Lower leg skin (tissue), 4 donors: ENCODE results near the gene UBXN6. TPM values are rescaled to one million over a fixed set of nuclear protein-coding genes. Genes with fewer than 3 reads are reported as not detected.
A peak's percentile ranks its signal among the peaks of the same experiment; 100 is the strongest.

ENCODE experiments used
- DNase-seq, 2 donors: peaks; one replicate each; pipeline ENCODE4 v3.0.0-alpha.2; 2019; ENCODE audit warnings: low spot score in 2 of 2
- H3K4me3 ChIP-seq: fragments of 200-600 bp; sonication (generic); 2 replicates; pipeline ENCODE4 v1.5.1; 2017; ENCODE audit warnings: mild to moderate bottlenecking, low read depth; ENCODE audit not compliant: poor library complexity, severe bottlenecking
- CTCF ChIP-seq, 3 donors: fragments of 450-650 bp; IDR thresholded peaks; one replicate each; pipeline ENCODE4 v1.5.1; 2016; ENCODE audit warnings: antibody characterized with exemption in 3 of 3, mild to moderate bottlenecking in 3 of 3, moderate library complexity in 2 of 3
- POLR2A ChIP-seq, 2 donors: fragments of 450-650 bp; IDR thresholded peaks; one replicate each; pipeline ENCODE4 v1.6.1; 2016 to 2017; ENCODE audit warnings: antibody characterized with exemption in 2 of 2, mild to moderate bottlenecking in 1 of 2, moderate library complexity in 1 of 2
- WGBS, 2 donors: methylation state at CpG; one replicate each; pipeline ENCODE4 v1.1.5; 2018; 5-methylcytosine and 5-hydroxymethylcytosine counted together
- intact Hi-C: fragments of 100-400 bp; cut with DNase I; formaldehyde crosslinking; loops from one replicate; pipeline ENCODE4 v1.15.0; 2023; ENCODE audit warnings: low total_unique reads
- total RNA-seq, 4 donors: library from RNA; depleted of rRNA; stranded (reverse); fragments of >200 nt; gene quantifications; one replicate each; pipeline ENCODE4 v1.1.0, GENCODE V29; 2016

The UBXN6 gene
- total RNA-seq, 4 donors from 2014 or later: 77.0 to 161 (median 111) TPM

DNA sequence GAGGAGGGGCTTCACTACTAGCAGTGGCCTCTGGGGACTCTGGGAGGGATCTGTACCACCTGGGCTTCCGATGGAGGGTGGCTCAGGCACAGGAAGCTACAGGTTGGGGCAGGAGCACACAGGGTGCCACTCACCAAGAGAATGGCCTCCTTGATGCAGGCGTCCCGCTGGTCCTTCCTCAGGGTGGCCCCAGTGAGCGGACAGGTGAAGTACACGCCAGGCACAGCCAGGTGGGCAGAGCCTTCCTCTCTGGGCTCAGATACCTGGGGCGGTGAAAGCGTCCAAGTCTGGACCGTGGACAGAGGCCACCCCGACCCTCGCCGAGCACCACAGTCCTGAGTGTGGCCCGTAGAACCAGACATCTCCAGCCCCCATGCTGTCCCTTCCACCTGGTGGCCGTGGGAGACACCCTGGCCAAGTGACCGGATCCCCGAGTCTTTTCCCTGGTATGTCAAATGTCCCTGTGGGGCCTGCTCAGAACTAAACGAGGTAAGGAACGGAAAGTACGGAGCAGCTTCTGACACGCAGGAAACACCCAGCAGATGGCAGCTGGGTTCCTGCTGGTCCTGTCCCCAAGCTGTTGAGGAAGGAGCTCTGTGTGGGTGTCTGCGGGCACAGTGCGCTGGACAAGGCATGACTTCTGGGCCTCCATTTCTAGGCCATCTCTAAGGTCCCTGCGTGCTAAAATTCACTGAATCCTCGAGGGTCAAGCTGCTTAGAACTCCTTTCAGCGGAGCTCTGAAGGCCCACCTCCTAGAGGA is 5.2 kb downstream of the UBXN6 start:
- TF ChIP-seq POLR2A (IDR thresholded peaks at IDR 0.05): no peak
- TF ChIP-seq CTCF (IDR thresholded peaks at IDR 0.05): no peak
- no peak overlapping the region for H3K4me3 ChIP-seq
- 83 to 89% methylated on average over 24 of the region's 24 CpGs for WGBS, 2 donors
- DNase-seq: no peak
- intact Hi-C loops: no loop called here

DNA sequence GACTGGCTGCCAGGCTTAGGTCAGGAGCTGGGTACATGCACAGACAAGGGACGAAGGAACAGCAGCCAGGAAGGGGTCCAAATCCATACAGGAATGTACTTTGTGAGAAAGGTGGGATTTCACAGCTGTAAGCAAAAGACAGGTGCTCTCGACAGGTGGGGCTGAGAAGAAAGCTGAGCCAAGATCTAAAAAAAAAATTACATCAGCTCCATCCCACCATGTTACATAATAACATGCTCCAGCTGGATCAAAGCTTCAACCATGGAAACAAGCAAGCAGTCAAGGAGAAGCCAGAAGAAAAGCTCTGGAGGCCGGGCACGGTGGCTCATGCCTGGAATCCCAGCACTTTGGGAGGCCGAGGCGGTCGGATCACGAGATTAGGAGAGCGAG is 8.0 kb downstream of the UBXN6 start:
- intact Hi-C loops: no loop called here
- TF ChIP-seq CTCF (IDR thresholded peaks at IDR 0.05): no peak
- TF ChIP-seq POLR2A (IDR thresholded peaks at IDR 0.05): no peak
- WGBS, 2 donors: 48 to 57% methylated on average over 9 of the region's 9 CpGs
- no peak overlapping the region for H3K4me3 ChIP-seq
- no peak for DNase-seq

DNA sequence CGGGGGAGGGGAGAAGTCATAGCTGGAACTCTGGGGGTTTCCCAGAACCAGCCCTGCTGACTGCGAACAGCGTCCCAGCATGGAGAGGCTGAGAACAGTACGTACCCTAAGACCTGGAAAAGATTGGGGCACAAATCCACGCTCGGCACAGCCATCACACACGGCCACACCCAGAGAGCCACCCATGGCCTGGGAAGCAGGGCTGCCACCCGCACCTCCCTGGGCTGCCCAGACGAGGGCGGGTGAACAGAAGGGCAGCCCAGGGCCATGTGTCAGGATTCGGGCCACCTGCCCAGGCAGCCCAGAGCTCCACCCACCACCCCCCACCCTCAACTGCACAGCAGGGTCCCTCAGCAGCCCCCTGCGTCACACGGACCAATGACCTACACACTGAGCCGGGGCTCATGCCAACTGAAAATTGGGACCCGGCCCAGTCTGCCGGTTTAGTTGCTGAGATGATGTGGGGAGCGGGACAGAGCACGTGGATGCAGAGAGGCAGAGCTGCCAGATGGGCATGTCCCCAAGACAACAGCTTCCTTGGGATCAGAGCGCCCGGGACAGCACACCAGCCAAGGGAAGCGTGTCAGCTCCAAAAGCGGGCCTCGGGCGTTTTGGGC is 8.5 kb downstream of the UBXN6 start:
- DNase-seq: peak in 1 of 2 donors; percentile 92
- 38 to 52% methylated on average over 19 to 24 of the region's 24 CpGs for WGBS, 2 donors
- H3K4me3 ChIP-seq: no peak overlapping the region
- no peak for TF ChIP-seq CTCF (IDR thresholded peaks at IDR 0.05)
- TF ChIP-seq POLR2A (IDR thresholded peaks at IDR 0.05): no peak
- intact Hi-C loops: no loop called here

DNA sequence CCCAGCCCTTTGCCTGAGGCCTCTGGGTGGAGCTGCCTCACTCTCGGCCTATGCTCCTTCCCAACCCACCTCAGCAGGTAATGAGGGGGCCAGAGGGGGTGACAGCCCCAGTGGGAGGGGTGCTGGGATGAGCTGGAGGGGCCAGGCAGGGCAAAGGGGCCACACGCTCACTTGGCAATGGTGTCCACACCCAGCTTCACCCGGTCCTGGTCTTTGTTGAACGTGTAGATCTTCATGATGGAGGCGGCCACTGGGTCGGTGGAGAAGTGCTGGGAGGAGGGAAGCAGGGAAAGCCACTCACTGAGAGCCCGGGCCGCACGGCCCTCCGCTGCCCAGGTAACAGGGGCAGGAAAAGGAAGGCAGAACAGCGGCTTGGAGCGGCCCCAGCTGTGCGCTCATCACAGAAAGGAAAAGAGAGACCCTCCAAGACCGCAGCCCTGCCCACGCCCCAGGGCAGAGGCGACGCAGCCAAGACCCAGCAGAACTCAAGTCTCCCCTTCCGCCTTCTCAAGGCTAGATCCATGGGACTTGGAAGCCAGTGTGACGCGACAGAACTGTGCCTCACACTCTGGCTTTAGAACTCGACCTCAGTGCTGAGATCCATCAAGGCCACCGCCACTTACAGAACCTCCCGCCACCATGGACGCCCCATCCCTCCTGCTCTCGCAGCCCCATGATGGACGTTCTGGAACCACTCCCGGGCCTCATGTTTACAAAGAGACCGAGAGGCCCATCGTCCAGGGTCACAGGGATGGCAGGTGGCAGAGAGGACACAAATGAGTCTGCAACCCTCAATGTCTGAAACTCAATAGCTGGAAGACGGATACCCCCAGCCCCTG is 9.2 kb downstream of the UBXN6 start:
- 76 to 83% methylated on average over 23 to 30 of the region's 30 CpGs for WGBS, 2 donors

More for the DNA sequence above, 9.2 kb downstream of the UBXN6 start:
- no peak for TF ChIP-seq CTCF (IDR thresholded peaks at IDR 0.05)
- intact Hi-C loops: no loop called here
- no peak overlapping the region for H3K4me3 ChIP-seq
- peak in 1 of 2 donors; percentile 85 for DNase-seq
